ENCODE data around the gene ENAH. TPM values are rescaled to one million over a fixed set of nuclear protein-coding genes. Genes with fewer than 3 reads are reported as not detected.

Gene ENAH
- total and polyA plus RNA-seq, 7 experiments from 2014 or later, result 0.08 to 0.42 (median 0.16) TPM; not detected in 4

GRCh38 chr1:225677350-225678124 is 24.6 kb upstream of the ENAH start:
- Mint-ChIP-seq H3K4me3 (peak overlapping the region in 3 of 10 donors; percentile 8 to 52 (median 49)), H3K27ac (no peak overlapping the region), H3K27me3 (peaks cover 27 to 66% (median 41%) of the 10 kb centered on the region in 5 donors), H3K4me1 (peaks cover 0 to 5% (median 0%) of the 10 kb centered on the region in 7 donors), H3K9me3 (peaks cover 0 to 2% (median 0%) of the 10 kb centered on the region in 11 donors), H3K36me3 (peaks cover 0 to 4% (median 0%) of the 10 kb centered on the region in 5 donors)
- H3K27ac ChIP-seq (ENCODE audit: low read depth, low read length), result no peak overlapping the region
- no peaks in the 10 kb centered on the region for H3K27me3 ChIP-seq (ENCODE audit: control insufficient read depth in 2 of 2, insufficient read depth in 2 of 2, low read length in 2 of 2)
- POLR2A ChIA-PET, result no interaction called here
- intact Hi-C loops (cut with micrococcal nuclease), result no loop called here
- CTCF ChIA-PET, result no interaction called here
- DNase-seq (no peak), ATAC-seq (no peak)
- no peak overlapping the region for H3K4me3 ChIP-seq (ENCODE audit: low read length)
- H3K4me1 ChIP-seq (ENCODE audit: control insufficient read depth in 2 of 2, insufficient read depth in 2 of 2, low read length in 2 of 2), result no peaks in the 10 kb centered on the region
- no peaks in the 10 kb centered on the region for H3K36me3 ChIP-seq (ENCODE audit: control insufficient read depth in 2 of 3, insufficient read depth in 3 of 3, low read length in 3 of 3)
- H3K9me3 ChIP-seq (ENCODE audit: control insufficient read depth in 2 of 3, low read length in 3 of 3), result no peaks in the 10 kb centered on the region

DNA sequence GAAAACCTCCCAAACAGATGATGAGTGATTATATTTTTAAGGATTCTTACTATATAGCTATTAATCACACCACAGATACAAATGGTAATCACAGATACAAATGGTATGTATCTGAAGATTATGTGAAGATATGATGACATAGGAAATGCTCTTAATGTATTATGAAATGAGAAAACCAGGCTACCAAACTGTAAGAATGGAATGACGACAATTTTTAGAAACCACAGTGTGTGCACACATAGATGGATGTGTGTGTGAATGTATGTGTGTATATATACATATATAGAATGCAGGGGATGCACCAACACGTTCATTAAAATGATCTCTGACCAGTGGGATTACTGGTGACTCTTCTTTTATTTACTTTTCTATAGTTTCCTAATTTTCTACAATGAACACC is 21.5 kb upstream of the ENAH start:
- no peaks in the 10 kb centered on the region for H3K36me3 ChIP-seq (ENCODE audit: control insufficient read depth in 2 of 3, insufficient read depth in 3 of 3, low read length in 3 of 3)
- peaks cover 0 to 2% (median 0%) of the 10 kb centered on the region in 11 donors for H3K9me3 Mint-ChIP-seq
- no peak overlapping the region for H3K27ac Mint-ChIP-seq
- ChIA-PET POLR2A (no interaction called here), CTCF (interaction anchor here (0.6 kb wide), 1 partner anchor 86 kb away, joined by 3 read pairs; no protein-coding TSS in a partner anchor)
- no peaks in the 10 kb centered on the region for H3K27me3 ChIP-seq (ENCODE audit: control insufficient read depth in 2 of 2, insufficient read depth in 2 of 2, low read length in 2 of 2)
- H3K4me3 ChIP-seq (ENCODE audit: low read length), result no peak overlapping the region
- no peak overlapping the region for H3K4me3 Mint-ChIP-seq
- no peaks in the 10 kb centered on the region for H3K4me1 ChIP-seq (ENCODE audit: control insufficient read depth in 2 of 2, insufficient read depth in 2 of 2, low read length in 2 of 2)
- no peak for DNase-seq
- peaks cover 0 to 5% (median 0%) of the 10 kb centered on the region in 7 donors for H3K4me1 Mint-ChIP-seq
- peaks cover 22 to 53% (median 33%) of the 10 kb centered on the region in 5 donors for H3K27me3 Mint-ChIP-seq
- no peaks in the 10 kb centered on the region for H3K9me3 ChIP-seq (ENCODE audit: control insufficient read depth in 2 of 3, low read length in 3 of 3)
- ATAC-seq, result no peak
- H3K27ac ChIP-seq (ENCODE audit: low read depth, low read length), result no peak overlapping the region
- H3K36me3 Mint-ChIP-seq, result peaks cover 0 to 4% (median 0%) of the 10 kb centered on the region in 5 donors
- intact Hi-C loops (cut with micrococcal nuclease), result no loop called here

GRCh38 chr1:225670806-225671733 is 18.1 kb upstream of the ENAH start:
- H3K9me3 Mint-ChIP-seq, result peaks cover 0 to 2% (median 0%) of the 10 kb centered on the region in 11 donors
- no peaks in the 10 kb centered on the region for H3K4me1 Mint-ChIP-seq
- H3K27me3 Mint-ChIP-seq, result peaks cover 12 to 28% (median 22%) of the 10 kb centered on the region in 5 donors
- H3K4me3 Mint-ChIP-seq, result no peak overlapping the region
- H3K4me1 ChIP-seq (ENCODE audit: control insufficient read depth in 2 of 2, insufficient read depth in 2 of 2, low read length in 2 of 2), result no peaks in the 10 kb centered on the region
- intact Hi-C loops (cut with micrococcal nuclease), result no loop called here
- no peaks in the 10 kb centered on the region for H3K27me3 ChIP-seq (ENCODE audit: control insufficient read depth in 2 of 2, insufficient read depth in 2 of 2, low read length in 2 of 2)
- H3K9me3 ChIP-seq (ENCODE audit: control insufficient read depth in 2 of 3, low read length in 3 of 3), result no peaks in the 10 kb centered on the region
- H3K27ac Mint-ChIP-seq, result no peak overlapping the region
- no peak for ATAC-seq
- POLR2A ChIA-PET, result no interaction called here
- peaks cover 0 to 4% (median 0%) of the 10 kb centered on the region in 5 donors for H3K36me3 Mint-ChIP-seq
- H3K27ac ChIP-seq (ENCODE audit: low read depth, low read length), result no peak overlapping the region
- DNase-seq, result no peak
- H3K36me3 ChIP-seq (ENCODE audit: control insufficient read depth in 2 of 3, insufficient read depth in 3 of 3, low read length in 3 of 3), result no peaks in the 10 kb centered on the region
- no peak overlapping the region for H3K4me3 ChIP-seq (ENCODE audit: low read length)
- CTCF ChIA-PET, result interaction anchor here (0.6 kb wide), 1 partner anchor 12 kb away, joined by 4 read pairs; no protein-coding TSS in a partner anchor

DNA sequence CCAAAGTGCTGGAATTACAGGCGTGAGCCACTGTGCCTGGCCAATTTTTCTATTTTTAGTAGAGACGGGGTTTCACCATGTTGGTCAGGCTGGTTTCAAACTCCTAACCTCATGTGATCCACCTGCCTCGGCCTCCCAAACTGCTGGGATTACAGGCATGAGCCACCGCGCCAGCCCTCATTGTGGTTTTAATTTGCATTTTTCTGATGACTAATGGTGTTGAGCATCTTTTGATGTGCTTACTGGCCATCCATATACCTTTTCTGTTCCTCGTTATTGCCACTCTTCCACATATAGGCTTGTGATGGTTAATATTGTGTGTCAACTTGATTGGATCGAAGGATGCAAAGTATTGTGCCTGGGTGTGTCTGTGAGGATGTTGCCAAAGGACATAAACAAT is 17.4 kb upstream of the ENAH start:
- peaks cover 0 to 2% (median 0%) of the 10 kb centered on the region in 11 donors for H3K9me3 Mint-ChIP-seq
- DNase-seq, result no peak
- intact Hi-C loops (cut with micrococcal nuclease), result no loop called here
- H3K27me3 ChIP-seq (ENCODE audit: control insufficient read depth in 2 of 2, insufficient read depth in 2 of 2, low read length in 2 of 2), result no peaks in the 10 kb centered on the region
- CTCF ChIA-PET, result interaction anchor here (0.6 kb wide), 1 partner anchor 190 kb away, joined by 3 read pairs; no protein-coding TSS in a partner anchor
- H3K36me3 Mint-ChIP-seq, result no peaks in the 10 kb centered on the region
- no peaks in the 10 kb centered on the region for H3K36me3 ChIP-seq (ENCODE audit: control insufficient read depth in 2 of 3, insufficient read depth in 3 of 3, low read length in 3 of 3)
- H3K4me3 Mint-ChIP-seq, result no peak overlapping the region
- POLR2A ChIA-PET, result no interaction called here
- peaks cover 7 to 21% (median 15%) of the 10 kb centered on the region in 5 donors for H3K27me3 Mint-ChIP-seq
- no peak overlapping the region for H3K27ac Mint-ChIP-seq
- no peak for ATAC-seq
- no peak overlapping the region for H3K4me3 ChIP-seq (ENCODE audit: low read length)
- H3K4me1 Mint-ChIP-seq, result no peaks in the 10 kb centered on the region
- no peak overlapping the region for H3K27ac ChIP-seq (ENCODE audit: low read depth, low read length)
- no peaks in the 10 kb centered on the region for H3K9me3 ChIP-seq (ENCODE audit: control insufficient read depth in 2 of 3, low read length in 3 of 3)
- H3K4me1 ChIP-seq (ENCODE audit: control insufficient read depth in 2 of 2, insufficient read depth in 2 of 2, low read length in 2 of 2), result no peaks in the 10 kb centered on the region

- no peaks in the 10 kb centered on the region for H3K4me1 Mint-ChIP-seq
- CTCF ChIA-PET, result no interaction called here
- H3K9me3 Mint-ChIP-seq, result peaks cover 0 to 2% (median 0%) of the 10 kb centered on the region in 11 donors
- no peaks in the 10 kb centered on the region for H3K4me1 ChIP-seq (ENCODE audit: control insufficient read depth in 2 of 2, insufficient read depth in 2 of 2, low read length in 2 of 2)
- intact Hi-C loops (cut with micrococcal nuclease), result no loop called here
- H3K27ac Mint-ChIP-seq, result no peak overlapping the region
- H3K27me3 Mint-ChIP-seq, result peaks cover 2 to 8% (median 4%) of the 10 kb centered on the region in 5 donors
- H3K27me3 ChIP-seq (ENCODE audit: control insufficient read depth in 2 of 2, insufficient read depth in 2 of 2, low read length in 2 of 2), result no peaks in the 10 kb centered on the region
- H3K9me3 ChIP-seq (ENCODE audit: control insufficient read depth in 2 of 3, low read length in 3 of 3), result no peaks in the 10 kb centered on the region
- H3K4me3 ChIP-seq (ENCODE audit: low read length), result no peak overlapping the region
- no peak overlapping the region for H3K27ac ChIP-seq (ENCODE audit: low read depth, low read length)
- H3K36me3 Mint-ChIP-seq, result no peaks in the 10 kb centered on the region
- POLR2A ChIA-PET, result no interaction called here
- DNase-seq (no peak), ATAC-seq (no peak)
- no peak overlapping the region for H3K4me3 Mint-ChIP-seq
- no peaks in the 10 kb centered on the region for H3K36me3 ChIP-seq (ENCODE audit: control insufficient read depth in 2 of 3, insufficient read depth in 3 of 3, low read length in 3 of 3)
Observed at GRCh38 chr1:225668222-225668621, 15.3 kb upstream of the ENAH start.

- H3K27ac Mint-ChIP-seq, result no peak overlapping the region
- no peak overlapping the region for H3K4me3 Mint-ChIP-seq
- no peaks in the 10 kb centered on the region for H3K36me3 Mint-ChIP-seq
- CTCF ChIA-PET, result no interaction called here
- Histone ChIP-seq H3K9me3 (ENCODE audit: control insufficient read depth in 2 of 3, low read length in 3 of 3) (no peaks in the 10 kb centered on the region), H3K4me1 (ENCODE audit: control insufficient read depth in 2 of 2, insufficient read depth in 2 of 2, low read length in 2 of 2) (no peaks in the 10 kb centered on the region), H3K27ac (ENCODE audit: low read depth, low read length) (no peak overlapping the region), H3K27me3 (ENCODE audit: control insufficient read depth in 2 of 2, insufficient read depth in 2 of 2, low read length in 2 of 2) (no peaks in the 10 kb centered on the region), H3K36me3 (ENCODE audit: control insufficient read depth in 2 of 3, insufficient read depth in 3 of 3, low read length in 3 of 3) (no peaks in the 10 kb centered on the region), H3K4me3 (ENCODE audit: low read length) (no peak overlapping the region)
- POLR2A ChIA-PET, result no interaction called here
- intact Hi-C loops (cut with micrococcal nuclease), result no loop called here
- H3K27me3 Mint-ChIP-seq, result peaks cover 2 to 6% (median 4%) of the 10 kb centered on the region in 5 donors
- ATAC-seq (no peak), DNase-seq (no peak)
- peaks cover 0 to 2% (median 0%) of the 10 kb centered on the region in 11 donors for H3K9me3 Mint-ChIP-seq
- no peaks in the 10 kb centered on the region for H3K4me1 Mint-ChIP-seq
Observed at GRCh38 chr1:225667362-225667761, 14.4 kb upstream of the ENAH start.

Measured in naive thymus-derived CD4-positive, alpha-beta T cell (primary cell).